Superior temporal gyrus (tissue), 1 donor: ENCODE data around the gene PDE9A.
"Not testable (repeated sequence)": the region's sequence is repeated elsewhere in the genome, so short reads cannot be mapped to it uniquely, and the experiment has no call there.

Experiments
- DNase-seq: peaks from one replicate; pipeline ENCODE4 v3.0.0-alpha.2; 2016; ENCODE audit errors: extremely low spot score

The PDE9A gene

GRCh38 chr21:42653231-42654061 is at the start of gene PDE9A:
TSS of gene PDE9A (plus strand) at chr21:42653621. CDS start at chr21:42653815, 194 bp downstream.
- DNase-seq, result no peak

GRCh38 chr21:42607102-42607501 is 46.3 kb upstream of the PDE9A start:
- DNase-seq, result no peak

- no peak for DNase-seq
Measured at GRCh38 chr21:42607525-42608102, 45.8 kb upstream of the PDE9A start.

- no peak for DNase-seq
Measured at GRCh38 chr21:42608446-42608845, 45.0 kb upstream of the PDE9A start.

GRCh38 chr21:42609811-42610210 is 43.6 kb upstream of the PDE9A start:
- no peak for DNase-seq

- DNase-seq, result no peak
Measured at GRCh38 chr21:42611852-42612251, 41.6 kb upstream of the PDE9A start.

GRCh38 chr21:42612390-42612789 is 41.0 kb upstream of the PDE9A start:
- DNase-seq, result no peak

GRCh38 chr21:42613756-42614155 is 39.7 kb upstream of the PDE9A start:
- no peak for DNase-seq

- no peak for DNase-seq
Measured at GRCh38 chr21:42614396-42614795, 39.0 kb upstream of the PDE9A start.

GRCh38 chr21:42614811-42615351 is 38.5 kb upstream of the PDE9A start:
- no peak for DNase-seq

GRCh38 chr21:42615377-42615776 is 38.0 kb upstream of the PDE9A start:
- DNase-seq, result not testable (repeated sequence)

GRCh38 chr21:42615924-42616323 is 37.5 kb upstream of the PDE9A start:
- DNase-seq, result no peak

GRCh38 chr21:42616446-42616845 is 37.0 kb upstream of the PDE9A start:
- DNase-seq, result no peak

- DNase-seq, result no peak
Measured at GRCh38 chr21:42616941-42617340, 36.5 kb upstream of the PDE9A start.

- DNase-seq, result no peak
Measured at GRCh38 chr21:42617486-42617885, 35.9 kb upstream of the PDE9A start.

- no peak for DNase-seq
Measured at GRCh38 chr21:42618707-42619102, 34.7 kb upstream of the PDE9A start.

GRCh38 chr21:42619166-42619565 is 34.3 kb upstream of the PDE9A start:
- DNase-seq, result no peak

- no peak for DNase-seq
Measured at GRCh38 chr21:42619841-42620240, 33.6 kb upstream of the PDE9A start.

GRCh38 chr21:42621166-42621818 is 32.1 kb upstream of the PDE9A start:
- peak; percentile 9 for DNase-seq

- peak; percentile 26 for DNase-seq
Measured at GRCh38 chr21:42621819-42622177, 31.6 kb upstream of the PDE9A start.

- peak; percentile 34 for DNase-seq
Measured at GRCh38 chr21:42622284-42622683, 31.1 kb upstream of the PDE9A start.

- no peak for DNase-seq
Measured at GRCh38 chr21:42623694-42624093, 29.7 kb upstream of the PDE9A start.
